Activated T-helper 1 cell treated with anti-CD3 and anti-CD28 coated beads, Interleukin-12 subunit alpha, Interleukin-12 subunit beta, Interleukin-2, Interleukin-4 antibody, amounts not matched to agents 30 ng/mL and 10 ng/mL and 1 ng/mL, durations not matched to agents 14 hours and 24 hours and 36 hours (primary cell): ENCODE data around the gene FAP. TPM values are rescaled to one million over a fixed set of nuclear protein-coding genes. Genes with fewer than 3 reads are reported as not detected.

Experiments
- DNase-seq: peaks from one replicate; pipeline ENCODE4 v3.0.0; 2021; ENCODE audit warnings: low spot score
- H3K27ac Mint-ChIP-seq: one replicate; pipeline ENCODE4 v1.8.0; 2021; ENCODE audit warnings: mild to moderate bottlenecking, mixed read lengths
- H3K27me3 Mint-ChIP-seq: one replicate; pipeline ENCODE4 v1.8.0; 2022; ENCODE audit warnings: mild to moderate bottlenecking, moderate library complexity, mixed read lengths; ENCODE audit not compliant: insufficient read depth
- H3K36me3 Mint-ChIP-seq: one replicate; pipeline ENCODE4 v1.8.0; 2021; ENCODE audit warnings: low read depth, mixed read lengths
- H3K4me1 Mint-ChIP-seq: one replicate; pipeline ENCODE4 v1.8.0; 2021; ENCODE audit warnings: low read depth, mixed read lengths
- H3K4me3 Mint-ChIP-seq: one replicate; pipeline ENCODE4 v1.8.0; 2021; ENCODE audit warnings: mild to moderate bottlenecking, moderate library complexity, mixed read lengths
- H3K9me3 Mint-ChIP-seq: one replicate; pipeline ENCODE4 v1.8.0; 2021; ENCODE audit warnings: mixed read lengths
- intact Hi-C: fragments of 100-400 bp; cut with micrococcal nuclease; formaldehyde crosslinking; loops from one replicate; pipeline ENCODE4 v1.15.1; 2024
- total RNA-seq: library from RNA; stranded (reverse); gene quantifications from 2 replicates; pipeline ENCODE4 v1.2.3, GENCODE V29; 2022

Gene FAP
- total RNA-seq, 1 donor from 2014 or later, result not detected

GRCh38 chr2:162198239-162198638 lies 45.0 kb downstream of the FAP start:
- peaks cover 7% of the 10 kb centered on the region for H3K4me1 Mint-ChIP-seq
- no peaks in the 10 kb centered on the region for H3K36me3 Mint-ChIP-seq
- no peak overlapping the region for H3K27ac Mint-ChIP-seq
- no peak overlapping the region for H3K4me3 Mint-ChIP-seq
- intact Hi-C loops, result no loop called here
- no peaks in the 10 kb centered on the region for H3K9me3 Mint-ChIP-seq
- H3K27me3 Mint-ChIP-seq, result peaks cover 11% of the 10 kb centered on the region
- DNase-seq, result no peak

- no peaks in the 10 kb centered on the region for H3K9me3 Mint-ChIP-seq
- H3K27ac Mint-ChIP-seq, result no peak overlapping the region
- no peaks in the 10 kb centered on the region for H3K36me3 Mint-ChIP-seq
- no peak for DNase-seq
- no peak overlapping the region for H3K4me3 Mint-ChIP-seq
- peaks cover 7% of the 10 kb centered on the region for H3K4me1 Mint-ChIP-seq
- peaks cover 11% of the 10 kb centered on the region for H3K27me3 Mint-ChIP-seq
- intact Hi-C loops, result no loop called here
These were observed 46.0 kb downstream of the FAP start for GRCh38 chr2:162197069-162197825.

- H3K4me3 Mint-ChIP-seq, result no peak overlapping the region
- intact Hi-C loops, result no loop called here
- H3K9me3 Mint-ChIP-seq, result no peaks in the 10 kb centered on the region
- no peak for DNase-seq
- peaks cover 7% of the 10 kb centered on the region for H3K4me1 Mint-ChIP-seq
- no peaks in the 10 kb centered on the region for H3K36me3 Mint-ChIP-seq
- H3K27me3 Mint-ChIP-seq, result peaks cover 16% of the 10 kb centered on the region
- no peak overlapping the region for H3K27ac Mint-ChIP-seq
These were observed 46.6 kb downstream of the FAP start for GRCh38 chr2:162196638-162197037.

GRCh38 chr2:162188451-162188850 lies 54.8 kb downstream of the FAP start:
- Mint-ChIP-seq H3K27me3 (peaks cover 11% of the 10 kb centered on the region), H3K27ac (no peak overlapping the region), H3K36me3 (no peaks in the 10 kb centered on the region), H3K9me3 (no peaks in the 10 kb centered on the region), H3K4me1 (no peaks in the 10 kb centered on the region), H3K4me3 (no peak overlapping the region)
- no peak for DNase-seq
- intact Hi-C loops, result no loop called here

GRCh38 chr2:162185541-162186232 lies 57.6 kb downstream of the FAP start:
- no peak overlapping the region for H3K27ac Mint-ChIP-seq
- no peak for DNase-seq
- no peak overlapping the region for H3K4me3 Mint-ChIP-seq
- intact Hi-C loops, result no loop called here
- H3K27me3 Mint-ChIP-seq, result peaks cover 8% of the 10 kb centered on the region
- no peaks in the 10 kb centered on the region for H3K36me3 Mint-ChIP-seq
- H3K9me3 Mint-ChIP-seq, result no peaks in the 10 kb centered on the region
- no peaks in the 10 kb centered on the region for H3K4me1 Mint-ChIP-seq

GRCh38 chr2:162184821-162185450 lies 58.3 kb downstream of the FAP start:
- Mint-ChIP-seq H3K36me3 (no peaks in the 10 kb centered on the region), H3K9me3 (no peaks in the 10 kb centered on the region), H3K4me3 (no peak overlapping the region), H3K4me1 (no peaks in the 10 kb centered on the region), H3K27me3 (peaks cover 8% of the 10 kb centered on the region), H3K27ac (no peak overlapping the region)
- intact Hi-C loops, result no loop called here
- no peak for DNase-seq

GRCh38 chr2:162184359-162184758 lies 58.9 kb downstream of the FAP start:
- intact Hi-C loops, result no loop called here
- Mint-ChIP-seq H3K27ac (no peak overlapping the region), H3K9me3 (no peaks in the 10 kb centered on the region), H3K36me3 (no peaks in the 10 kb centered on the region), H3K27me3 (peaks cover 8% of the 10 kb centered on the region), H3K4me1 (no peaks in the 10 kb centered on the region), H3K4me3 (no peak overlapping the region)
- DNase-seq, result no peak

- Mint-ChIP-seq H3K27ac (no peak overlapping the region), H3K36me3 (no peaks in the 10 kb centered on the region), H3K4me3 (no peak overlapping the region), H3K27me3 (peaks cover 3% of the 10 kb centered on the region), H3K9me3 (no peaks in the 10 kb centered on the region), H3K4me1 (no peaks in the 10 kb centered on the region)
- no peak for DNase-seq
- intact Hi-C loops, result no loop called here
These were observed 60.9 kb downstream of the FAP start for GRCh38 chr2:162182395-162182794.

GRCh38 chr2:162177301-162177700 lies 65.9 kb downstream of the FAP start:
- DNase-seq, result no peak
- Mint-ChIP-seq H3K27me3 (peaks cover 10% of the 10 kb centered on the region), H3K36me3 (no peaks in the 10 kb centered on the region), H3K4me3 (no peak overlapping the region), H3K27ac (no peak overlapping the region), H3K9me3 (no peaks in the 10 kb centered on the region), H3K4me1 (no peaks in the 10 kb centered on the region)
- intact Hi-C loops, result no loop called here

GRCh38 chr2:162175714-162176113 lies 67.5 kb downstream of the FAP start:
- DNase-seq, result no peak
- no peak overlapping the region for H3K27ac Mint-ChIP-seq
- no peak overlapping the region for H3K4me3 Mint-ChIP-seq
- H3K4me1 Mint-ChIP-seq, result no peaks in the 10 kb centered on the region
- H3K9me3 Mint-ChIP-seq, result no peaks in the 10 kb centered on the region
- intact Hi-C loops, result no loop called here
- H3K27me3 Mint-ChIP-seq, result peaks cover 14% of the 10 kb centered on the region
- H3K36me3 Mint-ChIP-seq, result no peaks in the 10 kb centered on the region

GRCh38 chr2:162174746-162175145 lies 68.5 kb downstream of the FAP start:
- Mint-ChIP-seq H3K9me3 (no peaks in the 10 kb centered on the region), H3K36me3 (no peaks in the 10 kb centered on the region), H3K4me1 (no peaks in the 10 kb centered on the region), H3K4me3 (no peak overlapping the region), H3K27ac (no peak overlapping the region), H3K27me3 (peaks cover 16% of the 10 kb centered on the region)
- no peak for DNase-seq
- intact Hi-C loops, result no loop called here

- Mint-ChIP-seq H3K27ac (no peak overlapping the region), H3K27me3 (peaks cover 28% of the 10 kb centered on the region)
These were observed 70.4 kb downstream of the FAP start for GRCh38 chr2:162172802-162173370.

GRCh38 chr2:162166745-162167144 lies 76.5 kb downstream of the FAP start:
- Mint-ChIP-seq H3K9me3 (no peaks in the 10 kb centered on the region), H3K4me3 (no peak overlapping the region), H3K36me3 (no peaks in the 10 kb centered on the region), H3K4me1 (no peaks in the 10 kb centered on the region), H3K27ac (no peak overlapping the region), H3K27me3 (peaks cover 19% of the 10 kb centered on the region)
- no peak for DNase-seq
- intact Hi-C loops, result no loop called here

More at GRCh38 chr2:162172802-162173370, 70.4 kb downstream of the FAP start:
- Mint-ChIP-seq H3K36me3 (no peaks in the 10 kb centered on the region), H3K4me1 (no peaks in the 10 kb centered on the region), H3K9me3 (no peaks in the 10 kb centered on the region), H3K4me3 (no peak overlapping the region)
- intact Hi-C loops, result no loop called here
- no peak for DNase-seq
